IMR-90 (cell line): ENCODE measurements around the gene SASH3. TPM values are rescaled to one million over a fixed set of nuclear protein-coding genes. Genes with fewer than 3 reads are reported as not detected.

Experiments
- ATAC-seq: fragments of 200-7000 bp; cut with Tn5 transposase; 2 replicates; pipeline ENCODE4 v1.9.1; 2020; ENCODE audit warnings: low read depth, mild to moderate bottlenecking, moderate library complexity
- BruUV-seq: library from RNA; stranded (reverse); fragments of 400-500 nt; replicated peaks from 2 replicates; lab custom pipeline; 2021; lab: Mats Ljungman, UMichigan
- CTCF ChIA-PET: fragments of 300-600 bp; formaldehyde crosslinking; extraction: SDS; loops from one replicate; lab custom pipeline; 2021; ENCODE audit warnings: antibody characterized with exemption; lab: Yijun Ruan, JAX
- POLR2A ChIA-PET: fragments of 300-600 bp; sonication (Branson Sonifier 250); formaldehyde crosslinking; loops from one replicate; lab custom pipeline; 2022; ENCODE audit warnings: antibody characterized with exemption; ENCODE audit not compliant: unreplicated experiment; lab: Charles Lee
- DNase-seq: peaks from one replicate; pipeline ENCODE4 v3.0.0; 2013
- H2AFZ ChIP-seq: replicated peaks from 2 replicates; pipeline ENCODE3; 2013; ENCODE audit warnings: low read length, mild to moderate bottlenecking; ENCODE audit not compliant: poor library complexity
- H2AK5ac ChIP-seq: 2 replicates; pipeline ENCODE4 v1.6.1; 2013; ENCODE audit warnings: low read depth, low read length, inconsistent platforms
- H2AK9ac ChIP-seq: replicated peaks from 2 replicates; pipeline ENCODE3; 2013; ENCODE audit warnings: mild to moderate bottlenecking, low read depth, low read length, moderate library complexity; ENCODE audit not compliant: poor library complexity
- H2BK120ac ChIP-seq: 2 replicates; pipeline ENCODE4 v1.6.1; 2013; ENCODE audit warnings: low read depth, low read length, inconsistent platforms
- H2BK15ac ChIP-seq: 3 replicates; pipeline ENCODE4 v1.6.1; 2013; ENCODE audit warnings: low read depth, low read length, inconsistent platforms
- H2BK20ac ChIP-seq: 2 replicates; pipeline ENCODE4 v1.6.1; 2013; ENCODE audit warnings: low read depth, mild to moderate bottlenecking, inconsistent platforms, low read length, moderate library complexity
- H2BK5ac ChIP-seq: 2 replicates; pipeline ENCODE4 v1.6.1; 2013; ENCODE audit warnings: mild to moderate bottlenecking, low read depth, low read length, inconsistent platforms; ENCODE audit not compliant: poor library complexity, severe bottlenecking
- H3K14ac ChIP-seq: replicated peaks from 2 replicates; pipeline ENCODE4 v1.6.1; 2013; ENCODE audit warnings: low read depth, low read length, inconsistent platforms
- H3K18ac ChIP-seq: 2 replicates; pipeline ENCODE4 v1.6.1; 2013; ENCODE audit warnings: low read depth, low read length, control low read depth
- H3K23ac ChIP-seq: 2 replicates; pipeline ENCODE4 v1.6.1; 2013; ENCODE audit warnings: low read depth, low read length, inconsistent platforms
- H3K27ac ChIP-seq: 2 replicates; pipeline ENCODE4 v1.5.1; 2013; ENCODE audit warnings: mild to moderate bottlenecking, control low read depth, low read length; ENCODE audit not compliant: insufficient read depth
- H3K27me3 ChIP-seq: 2 replicates; pipeline ENCODE4 v1.6.1; 2013; ENCODE audit warnings: low read length; ENCODE audit not compliant: control insufficient read depth, insufficient read depth
- H3K36me3 ChIP-seq: 2 replicates; pipeline ENCODE4 v1.6.1; 2013; ENCODE audit warnings: low read length, mixed read lengths; ENCODE audit not compliant: control insufficient read depth, insufficient read depth
- H3K4ac ChIP-seq: 2 replicates; pipeline ENCODE4 v1.6.1; 2013; ENCODE audit warnings: low read depth, low read length, inconsistent platforms
- H3K4me1 ChIP-seq: 2 replicates; pipeline ENCODE4 v1.6.1; 2013; ENCODE audit warnings: low read length, mixed read lengths; ENCODE audit not compliant: control insufficient read depth, insufficient read depth
- H3K4me2 ChIP-seq: 2 replicates; pipeline ENCODE4 v1.6.1; 2013; ENCODE audit warnings: low read depth, mild to moderate bottlenecking, control low read depth, low read length, moderate library complexity
- H3K4me3 ChIP-seq: 2 replicates; pipeline ENCODE4 v1.5.1; 2013; ENCODE audit warnings: low read depth, mild to moderate bottlenecking, control low read depth, low read length, moderate library complexity; ENCODE audit not compliant: insufficient read depth
- H3K56ac ChIP-seq: 2 replicates; pipeline ENCODE4 v1.6.1; 2013; ENCODE audit warnings: low read length, inconsistent platforms; ENCODE audit not compliant: insufficient read depth; ENCODE audit errors: extremely low read depth
- H3K79me1 ChIP-seq, 2 experiments: 2 replicates each; pipeline ENCODE4 v1.6.1; 2013; ENCODE audit warnings: low read length in 2 of 2, inconsistent platforms in 1 of 2, low read depth in 1 of 2
- H3K9ac ChIP-seq: 2 replicates; pipeline ENCODE4 v1.6.1; 2013; ENCODE audit warnings: low read depth, low read length, control low read depth
- H3K9me1 ChIP-seq: 2 replicates; pipeline ENCODE4 v1.6.1; 2013; ENCODE audit warnings: low read length, inconsistent platforms; ENCODE audit not compliant: insufficient read depth
- H3K9me3 ChIP-seq: 2 replicates; pipeline ENCODE4 v1.6.1; 2013; ENCODE audit warnings: low read length; ENCODE audit not compliant: control insufficient read depth, insufficient read depth
- H4K20me1 ChIP-seq: 2 replicates; pipeline ENCODE4 v1.6.1; 2013; ENCODE audit warnings: low read length, inconsistent platforms; ENCODE audit not compliant: insufficient read depth
- H4K5ac ChIP-seq: 2 replicates; pipeline ENCODE4 v1.6.1; 2013; ENCODE audit warnings: mild to moderate bottlenecking, low read depth, low read length, control low read depth
- H4K8ac ChIP-seq, 2 experiments: 2 replicates each; pipeline ENCODE4 v1.6.1; 2013; ENCODE audit warnings: low read depth in 2 of 2, low read length in 2 of 2, control low read depth in 1 of 2, inconsistent platforms in 1 of 2
- H4K91ac ChIP-seq: 2 replicates; pipeline ENCODE4 v1.6.1; 2013; ENCODE audit warnings: low read depth, low read length, inconsistent platforms; ENCODE audit not compliant: insufficient read depth
- FOS ChIP-seq: fragments of 150-350 bp; IDR thresholded peaks from 2 replicates; pipeline ENCODE4 v1.6.1; 2016; ENCODE audit warnings: low read depth, low read length
- MAZ ChIP-seq: IDR thresholded peaks from 2 replicates; pipeline ENCODE4 v1.6.1; 2012; ENCODE audit warnings: low read depth, mild to moderate bottlenecking, low read length, improper control_type of control experiment, moderate library complexity, borderline replicate concordance
- RCOR1 ChIP-seq: IDR thresholded peaks from 2 replicates; pipeline ENCODE4 v1.6.1; 2012; ENCODE audit warnings: mild to moderate bottlenecking, low read length, improper control_type of control experiment; ENCODE audit not compliant: insufficient replicate concordance
- WGBS, 2 experiments: methylation state at CpG; one replicate each; pipeline versions ENCODE4 v1.1.5 to v1.1.7; 2013; ENCODE audit warnings: missing lambda C conversion rate in 2 of 2; ENCODE audit not compliant: insufficient read length in 1 of 2; ENCODE audit errors: extremely low coverage in 2 of 2; 5-methylcytosine and 5-hydroxymethylcytosine counted together
- dilution Hi-C: fragments of 300-500 bp; cut with HindIII; formaldehyde crosslinking; loops from one replicate; pipeline ENCODE4 v1.14.3; 2018; ENCODE audit warnings: low sequenced_read_pairs; ENCODE audit not compliant: unreplicated experiment
- in situ Hi-C: fragments of 300-500 bp; cut with MboI; formaldehyde crosslinking; loops from 3 replicates; pipeline ENCODE4 v1.14.3; 2019; ENCODE audit warnings: low sequenced_read_pairs, inconsistent platforms, mixed read lengths
- intact Hi-C: fragments of 100-400 bp; cut with micrococcal nuclease; formaldehyde crosslinking; loops from 2 replicates; pipeline ENCODE4 v1.10.0; 2022
- polyA plus RNA-seq, 3 experiments: library from polyadenylated mRNA; depleted of rRNA; stranded (reverse); fragments of >200 nt; gene quantifications; 2 replicates each; pipeline ENCODE4 v1.2.3, GENCODE V29; 2012; ENCODE audit warnings: low replicate concordance in 1 of 3
- total RNA-seq: library from RNA; depleted of rRNA; stranded (reverse); fragments of >200 nt; gene quantifications from 2 replicates; pipeline ENCODE4 v1.2.3, GENCODE V29; 2012

SASH3 gene
- total and polyA plus RNA-seq, 2 of the 4 experiments (the other 2 are of a cell fraction) = not detected

- H3K4me3 ChIP-seq = no peak overlapping the region
- no peaks in the 10 kb centered on the region for H3K9me1 ChIP-seq
- no peak overlapping the region for H4K8ac ChIP-seq
- no TSS peak for BruUV-seq
- peak; percentile 30; the same call in 1 of the 2 replicates for TF ChIP-seq FOS
- no peak for TF ChIP-seq RCOR1
- TF ChIP-seq MAZ = no peak
- no peak overlapping the region for H2BK15ac ChIP-seq
- H3K79me1 ChIP-seq = no peaks in the 10 kb centered on the region
- no peak overlapping the region; the same call in 1 of the 2 replicates for H3K27ac ChIP-seq
- H3K14ac ChIP-seq = no peak overlapping the region
- H4K5ac ChIP-seq = no peak overlapping the region
- H4K91ac ChIP-seq = no peak overlapping the region
- H2BK20ac ChIP-seq = no peak overlapping the region
- intact Hi-C loops = no loop called here
- dilution Hi-C loops = no loop called here
- H2BK5ac ChIP-seq = no peak overlapping the region
- in situ Hi-C loops = no loop called here
- no peaks in the 10 kb centered on the region for H3K36me3 ChIP-seq
- no peaks in the 10 kb centered on the region for H4K20me1 ChIP-seq
- peak overlapping the region; percentile 1 for H2AFZ ChIP-seq
- no peak overlapping the region for H3K56ac ChIP-seq
- peaks cover 7% of the 10 kb centered on the region; the same call in 1 of the 2 replicates for H3K4me1 ChIP-seq
- peak; percentile 84 for ATAC-seq
- H3K9ac ChIP-seq = no peak overlapping the region
- no peak overlapping the region for H3K4me2 ChIP-seq
- no peaks in the 10 kb centered on the region for H3K9me3 ChIP-seq
- H3K23ac ChIP-seq = no peak overlapping the region
- H3K4ac ChIP-seq = no peak overlapping the region
- ChIA-PET POLR2A (interaction anchor here (0.6 kb wide), 1 partner anchor 25 kb away, joined by 14 read pairs; no protein-coding TSS in a partner anchor), CTCF (interaction anchor here (0.7 to 0.9 kb wide), 2 partner anchors 133 to 137 kb away, joined by 3 read pairs; no protein-coding TSS in a partner anchor)
- 80% methylated on average over 1 of the region's 5 CpGs; no CpG with 5 or more reads in 1 of the 2 experiments for WGBS, 2 experiments
- no peak overlapping the region for H2BK120ac ChIP-seq
- peak; percentile 65 for DNase-seq
- H2AK9ac ChIP-seq = no peak overlapping the region
- no peak overlapping the region for H3K18ac ChIP-seq
- H3K27me3 ChIP-seq = peaks cover 20% of the 10 kb centered on the region
- H2AK5ac ChIP-seq = no peak overlapping the region
Observed at GRCh38 chrX:129737916-129738315, 41.8 kb upstream of the SASH3 start.
